CD4-positive, alpha-beta T cell treated with Interleukin-2 at 100 ng/mL for 4 hours (primary cell): ENCODE results near the gene CCNY.

Source experiments
- DNase-seq: peaks from one replicate; pipeline ENCODE4 v3.0.0-alpha.2; 2020; ENCODE audit warnings: low spot score

CCNY gene

DNA sequence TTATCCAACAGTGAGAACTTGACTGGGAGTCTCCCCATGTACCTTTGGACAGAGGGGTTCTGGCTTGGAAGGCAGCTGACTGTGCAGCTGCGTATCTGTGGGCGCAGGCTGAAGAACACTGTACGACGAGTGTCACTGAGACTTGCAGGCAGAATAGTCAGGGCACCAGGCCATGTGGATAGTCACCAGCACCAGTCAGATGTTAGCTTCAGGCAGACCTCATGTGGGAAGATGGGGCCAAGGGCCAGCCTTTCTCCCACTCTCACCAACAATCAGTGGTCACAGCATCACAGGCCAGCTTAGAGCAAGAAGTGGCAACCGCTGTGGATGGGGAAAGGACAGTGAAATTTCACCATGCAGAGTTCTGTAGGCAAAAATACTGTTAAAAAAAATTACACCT, 225.4 kb downstream of the CCNY start:
- no peak for DNase-seq

DNA sequence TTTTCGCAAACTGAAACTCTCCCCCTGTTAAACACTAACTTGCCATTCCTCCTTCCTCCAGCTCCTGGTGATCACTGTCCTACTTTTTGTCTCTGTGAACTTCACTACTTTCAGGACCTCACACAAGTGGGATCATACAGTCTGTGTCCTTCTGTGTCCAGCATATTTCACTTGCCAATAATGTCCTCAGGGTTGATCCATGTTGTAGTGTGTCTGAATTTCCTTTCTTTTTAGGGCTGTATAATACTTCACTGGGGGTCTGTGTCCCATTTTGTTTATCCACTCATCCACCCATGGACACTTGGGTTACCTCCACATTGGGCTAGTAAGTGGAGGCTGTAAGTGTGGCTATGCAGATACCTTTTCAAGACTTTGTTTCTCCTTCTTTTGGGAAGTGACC, 226.1 kb downstream of the CCNY start:
- no peak for DNase-seq

DNA sequence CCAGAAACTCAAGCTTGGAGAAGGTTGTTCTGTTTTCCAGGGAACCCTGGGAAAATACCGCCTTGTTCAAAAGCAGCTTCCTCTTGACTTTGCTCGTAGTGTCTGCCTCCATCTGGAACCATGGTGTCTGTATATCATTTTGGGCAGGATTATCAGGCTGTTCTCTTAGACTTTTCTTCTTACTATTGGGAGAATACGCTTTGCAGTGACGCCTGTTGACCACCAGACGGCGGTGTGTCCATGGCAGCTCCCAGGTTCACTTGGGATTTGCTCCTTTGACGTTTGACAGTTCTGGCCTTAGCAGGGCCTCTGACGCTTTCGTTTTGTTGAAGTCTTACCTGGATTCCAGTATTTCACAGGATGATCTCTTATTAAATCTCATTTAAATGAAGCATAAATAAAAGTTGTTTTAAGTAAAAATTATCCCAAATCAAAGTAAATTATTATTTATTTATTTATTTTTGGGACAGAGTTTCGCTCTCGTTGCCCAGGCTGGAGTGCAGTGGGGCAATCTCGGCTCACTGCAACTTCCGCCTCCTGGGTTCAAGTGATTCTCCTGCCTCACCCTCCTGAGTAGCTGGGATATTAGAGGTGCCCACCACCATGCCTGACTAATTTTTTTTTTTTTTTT, 227.1 kb downstream of the CCNY start:
- peak; percentile 45 for DNase-seq

DNA sequence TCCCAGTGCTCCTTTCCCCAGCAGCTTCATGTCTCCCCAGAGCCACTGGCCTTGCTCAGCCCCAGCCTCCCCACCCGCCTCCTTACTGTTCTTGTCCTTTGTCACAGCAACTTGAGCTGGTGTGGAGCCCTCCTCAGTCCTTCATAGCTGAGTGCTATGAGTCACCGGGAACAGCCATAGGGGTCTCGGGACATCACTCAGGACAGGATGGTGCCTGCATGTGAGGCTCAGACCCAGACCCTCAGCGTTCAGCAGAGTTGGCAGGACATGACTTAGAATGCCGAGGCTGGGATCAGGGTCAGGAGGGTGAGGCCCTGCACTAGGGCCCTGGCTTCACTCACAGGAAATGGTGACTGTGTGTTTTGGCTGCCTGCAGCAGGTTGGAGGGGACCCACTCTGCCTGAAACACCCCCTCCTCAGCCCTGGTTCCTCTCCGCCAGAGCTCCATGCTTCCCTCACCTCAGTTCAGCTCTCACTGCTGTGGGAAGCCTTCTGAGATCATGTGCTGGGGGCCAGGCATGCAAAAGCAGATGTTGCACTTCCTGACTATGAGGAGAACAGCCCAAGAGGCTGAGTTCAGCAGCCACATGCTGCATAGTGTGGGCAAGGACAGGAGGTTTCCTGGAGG, 228.1 kb downstream of the CCNY start:
- no peak for DNase-seq

DNA sequence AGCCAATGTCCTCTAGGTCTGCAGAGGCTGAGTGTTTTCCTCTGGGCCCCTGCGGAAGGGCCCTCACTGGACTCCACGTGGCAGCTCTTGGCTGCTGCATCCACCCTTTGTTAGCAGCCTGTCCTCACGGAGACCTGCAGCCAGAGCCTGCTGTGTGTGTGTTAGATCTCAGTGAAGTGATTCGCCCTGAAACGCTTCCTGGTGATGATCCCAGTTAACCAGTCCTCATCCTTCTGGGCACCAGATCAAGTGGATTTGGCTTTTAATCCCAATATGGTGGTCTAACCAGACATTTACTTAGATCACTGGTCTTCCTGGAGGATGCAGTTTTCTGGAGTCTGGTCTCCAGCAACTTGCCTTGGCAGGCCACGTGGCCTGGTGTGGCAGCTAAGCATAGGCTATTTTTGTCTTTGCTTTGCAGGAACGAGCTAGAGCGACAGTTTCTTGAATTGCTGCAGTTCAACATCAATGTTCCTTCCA, 229.3 kb downstream of the CCNY start:
- no peak for DNase-seq

DNA sequence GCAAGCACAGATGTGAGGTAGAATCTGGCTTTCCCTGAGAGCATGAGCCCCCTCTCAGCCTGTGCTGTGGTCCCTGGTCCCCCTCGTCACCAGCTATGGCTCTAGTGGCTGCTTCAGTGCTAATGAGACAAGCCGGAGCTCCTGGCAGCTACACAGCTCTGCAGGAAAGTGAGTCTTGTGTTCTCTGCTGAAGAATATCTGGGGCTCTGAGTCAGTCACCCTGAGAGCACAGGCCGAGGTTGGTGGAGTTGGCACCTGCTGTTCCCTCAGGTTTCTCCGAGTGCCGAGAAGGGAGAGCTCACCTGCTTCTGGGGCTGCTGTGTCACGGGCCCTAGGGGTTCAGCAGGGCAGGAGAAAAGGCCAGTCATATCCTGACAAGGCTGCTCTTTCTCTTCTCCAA, 231.6 kb downstream of the CCNY start:
- DNase-seq, result no peak

DNA sequence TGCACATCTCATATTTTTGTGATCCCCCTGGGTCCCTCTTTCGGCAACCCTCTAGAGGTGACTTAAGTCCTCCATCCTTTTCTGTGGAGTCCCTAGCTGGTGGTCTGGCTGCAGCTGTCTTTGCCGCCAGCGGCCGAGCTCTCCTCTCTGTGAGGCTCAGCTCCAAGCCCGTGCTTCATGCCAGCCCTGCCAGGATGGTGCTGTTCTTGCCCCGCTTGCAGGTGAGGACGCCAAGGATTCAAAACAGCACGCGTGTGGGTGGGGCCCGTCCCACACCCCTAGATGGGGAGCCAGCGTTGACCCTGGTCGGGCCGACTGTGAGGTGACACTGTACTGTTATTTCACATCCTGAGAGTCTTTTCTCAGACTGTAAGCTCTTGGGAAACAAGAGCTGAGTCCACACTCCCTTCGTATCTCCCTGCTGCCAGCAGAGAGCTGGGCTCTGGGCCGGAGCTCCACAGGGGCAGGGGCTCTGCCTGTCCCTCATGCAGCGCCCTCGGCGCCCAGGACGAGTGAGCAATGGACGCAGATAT, 232.2 kb downstream of the CCNY start:
- DNase-seq, result no peak

DNA sequence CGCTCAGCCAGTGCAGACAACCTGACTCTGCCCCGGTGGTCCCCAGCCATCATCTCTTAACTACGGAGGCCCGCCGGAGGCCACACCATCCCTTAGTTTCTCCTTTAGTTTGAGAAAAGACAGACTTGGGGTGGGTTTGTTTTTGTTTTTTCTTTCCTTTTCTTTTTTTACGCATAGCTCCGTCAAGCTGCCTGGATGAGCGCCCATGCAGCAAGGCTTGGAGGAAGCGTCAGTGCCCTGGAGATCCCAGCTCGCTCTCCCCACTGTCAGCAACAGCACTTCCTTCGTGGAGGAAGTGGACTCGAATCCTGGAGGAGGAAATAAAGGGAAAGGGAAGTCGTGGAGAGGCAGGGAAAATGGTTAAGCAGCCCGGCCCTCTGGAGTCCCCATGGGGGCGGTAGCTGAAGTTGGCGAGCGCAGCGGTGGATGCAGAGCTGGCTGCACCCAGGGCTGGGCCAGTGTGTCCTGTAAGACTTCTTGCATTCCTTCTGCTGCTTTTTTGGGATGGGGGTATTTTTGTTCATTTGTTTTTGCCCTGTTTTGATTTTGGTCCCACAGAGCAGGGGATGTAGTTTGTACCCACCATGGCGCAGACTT, 232.9 kb downstream of the CCNY start:
- DNase-seq, result no peak

DNA sequence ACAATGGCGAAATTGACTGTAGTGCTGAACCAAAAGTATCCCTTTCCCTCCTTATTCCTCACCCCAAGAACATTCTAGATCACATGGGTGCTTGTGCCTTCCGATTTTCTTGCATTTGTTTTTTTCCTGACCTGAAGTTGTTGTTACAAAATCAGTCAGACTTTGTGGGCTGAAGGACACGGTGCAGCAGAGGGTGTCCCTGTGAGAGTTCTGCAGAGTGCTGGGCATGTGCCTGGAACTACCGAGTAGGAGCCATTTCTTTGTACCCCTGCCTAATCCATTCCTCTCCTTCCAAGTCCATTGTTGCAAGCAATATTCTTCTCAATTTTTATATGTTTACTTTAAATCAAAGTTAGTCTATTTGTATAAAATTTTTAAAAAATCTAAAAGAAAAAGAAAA, 233.5 kb downstream of the CCNY start:
- no peak for DNase-seq

DNA sequence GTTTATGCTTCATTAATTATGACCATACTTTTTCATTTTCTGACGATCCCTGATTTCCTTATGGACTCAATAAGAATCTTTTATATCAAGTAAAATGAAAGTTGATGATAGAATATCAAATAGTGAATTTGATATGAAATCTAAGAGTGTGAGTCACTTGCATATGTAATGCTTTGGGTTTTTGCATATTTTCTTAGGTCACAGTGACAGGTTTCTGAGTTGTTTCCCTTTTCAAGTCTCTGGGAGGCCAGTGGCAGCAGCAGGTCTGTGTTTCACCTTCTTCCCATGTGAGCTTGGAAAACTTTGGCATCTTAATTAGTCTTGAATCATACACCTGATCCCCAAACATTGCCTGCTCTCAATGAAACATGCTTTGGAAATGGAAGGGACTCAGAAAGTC, 234.1 kb downstream of the CCNY start:
- no peak for DNase-seq

DNA sequence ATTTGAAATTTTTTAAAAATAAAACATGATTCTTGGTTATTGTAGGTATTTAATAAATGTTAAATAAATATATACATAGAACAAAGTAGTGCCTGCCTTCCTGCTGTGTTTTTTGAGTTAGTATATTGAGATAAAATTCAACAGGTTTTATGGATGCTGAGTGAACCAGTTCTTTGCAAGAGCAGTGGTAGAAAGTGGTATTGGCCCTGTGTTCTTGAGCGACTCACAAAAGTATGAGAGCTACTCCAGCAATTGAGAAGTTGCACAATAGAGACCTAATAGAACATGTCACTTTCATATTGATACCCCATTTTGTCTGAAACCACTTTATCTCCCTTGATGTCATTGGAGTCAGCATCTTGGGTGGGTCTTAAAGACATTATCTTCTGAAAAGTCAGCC, 236.3 kb downstream of the CCNY start:
- DNase-seq, result no peak

DNA sequence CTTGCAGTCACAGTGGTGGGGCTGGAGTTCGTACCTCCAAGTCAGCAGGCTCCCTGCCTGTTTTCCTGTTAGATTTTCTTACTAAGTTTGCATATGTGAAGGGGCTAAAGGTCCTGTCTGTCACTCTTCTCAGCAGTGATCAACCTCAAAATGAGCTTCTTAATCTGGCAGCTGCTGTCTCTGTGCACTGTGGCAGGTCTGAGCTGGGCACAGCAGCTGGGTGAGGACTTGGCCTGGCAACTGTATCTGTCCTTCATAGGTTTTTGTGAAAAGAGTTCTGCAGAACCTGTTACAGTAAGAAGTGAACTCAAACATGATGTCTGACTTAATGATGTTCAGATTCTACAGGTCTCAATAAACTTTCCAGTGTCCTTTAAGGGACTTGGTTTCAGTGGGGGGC, 237.5 kb downstream of the CCNY start:
- no peak for DNase-seq

DNA sequence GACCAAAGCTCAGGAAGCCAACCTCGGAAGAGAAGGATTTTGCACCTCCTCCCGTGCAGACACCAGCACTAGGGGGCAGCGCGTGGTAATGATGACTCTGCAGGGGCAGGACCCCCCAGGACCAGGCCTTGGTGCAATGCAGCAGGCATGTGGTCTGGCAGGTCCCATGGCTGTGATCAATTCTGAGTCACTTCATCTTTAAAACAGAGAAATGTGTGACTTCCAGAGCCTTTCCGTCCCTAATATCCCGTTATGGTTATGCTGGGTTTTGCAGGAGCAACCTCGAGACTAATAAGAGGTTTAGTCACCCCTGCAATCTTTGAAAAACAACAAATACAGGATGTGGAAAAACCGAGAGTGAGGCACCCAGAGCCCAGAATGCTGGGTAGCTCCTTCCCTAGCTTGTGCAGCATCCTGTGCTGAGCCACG, 238.6 kb downstream of the CCNY start:
- no peak for DNase-seq

DNA sequence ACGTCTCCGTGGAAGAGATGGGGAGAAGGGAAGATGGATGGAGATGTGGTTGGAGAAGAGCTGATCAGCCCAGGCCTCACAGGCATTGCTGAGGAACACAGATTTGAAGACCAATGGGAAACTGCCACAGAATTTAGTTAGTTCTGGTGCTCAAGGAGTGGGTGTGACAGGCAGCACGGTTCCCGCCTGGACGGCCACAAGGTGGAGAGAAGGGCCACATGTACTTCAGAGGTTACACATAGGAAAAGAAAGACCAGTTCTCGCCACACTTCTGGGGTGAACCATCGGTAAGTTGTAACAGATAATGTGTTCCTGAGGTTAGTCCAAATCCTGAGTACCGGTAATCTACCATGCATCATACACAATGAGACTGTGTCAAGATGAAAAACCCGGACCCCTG, 239.3 kb downstream of the CCNY start:
- no peak for DNase-seq

DNA sequence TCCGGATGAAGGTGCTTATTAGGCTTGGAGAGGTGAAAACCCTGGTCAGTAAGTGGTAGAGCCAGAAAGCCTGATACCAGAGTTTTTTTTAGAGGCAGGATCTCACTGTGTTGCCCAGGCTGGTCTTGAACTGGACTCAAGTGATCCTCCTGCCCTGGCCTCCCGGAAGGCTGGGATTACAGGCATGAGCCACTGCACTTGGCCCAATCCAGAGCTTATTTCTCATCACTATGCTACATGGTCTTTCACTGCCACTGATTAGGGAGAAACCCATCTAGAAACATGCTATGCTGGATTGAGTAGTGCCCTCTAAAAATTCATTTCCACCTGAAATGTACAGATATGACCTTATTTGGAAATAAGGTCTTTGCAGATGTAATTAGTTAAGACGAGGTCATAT, 240.4 kb downstream of the CCNY start:
- DNase-seq, result no peak

DNA sequence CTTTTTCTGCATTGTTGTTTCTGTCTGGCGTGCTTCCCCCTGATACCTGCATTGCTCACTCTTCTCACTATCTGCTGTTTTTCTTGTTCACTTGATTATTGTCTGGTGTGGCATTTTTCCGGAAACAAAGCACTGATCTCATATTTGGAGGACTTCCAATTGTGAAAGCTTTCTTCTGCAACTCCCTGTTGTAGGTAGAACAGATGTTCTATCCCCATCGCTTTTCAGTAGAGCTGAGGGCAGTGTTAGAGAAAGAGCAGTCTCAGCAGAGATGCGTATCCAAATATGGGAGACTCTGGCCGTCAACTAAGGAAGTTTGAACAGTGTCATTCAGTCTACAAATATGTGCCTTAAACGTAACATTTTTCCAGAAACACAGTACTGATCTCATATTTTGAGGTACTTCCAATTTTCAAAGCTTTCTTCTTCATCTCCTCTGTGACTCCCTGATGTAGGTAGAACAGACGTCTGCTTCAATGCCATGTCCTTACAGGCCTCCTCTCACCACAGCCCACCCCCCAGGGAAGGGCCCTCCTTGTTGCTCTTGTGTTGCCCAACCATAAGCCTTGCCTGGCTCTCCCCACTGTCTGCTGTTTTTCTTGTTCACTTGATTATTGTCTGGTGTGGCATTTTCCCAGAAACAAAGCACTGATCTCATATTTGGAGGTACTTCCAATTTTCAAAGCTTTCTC, 241.8 kb downstream of the CCNY start:
- no peak for DNase-seq

DNA sequence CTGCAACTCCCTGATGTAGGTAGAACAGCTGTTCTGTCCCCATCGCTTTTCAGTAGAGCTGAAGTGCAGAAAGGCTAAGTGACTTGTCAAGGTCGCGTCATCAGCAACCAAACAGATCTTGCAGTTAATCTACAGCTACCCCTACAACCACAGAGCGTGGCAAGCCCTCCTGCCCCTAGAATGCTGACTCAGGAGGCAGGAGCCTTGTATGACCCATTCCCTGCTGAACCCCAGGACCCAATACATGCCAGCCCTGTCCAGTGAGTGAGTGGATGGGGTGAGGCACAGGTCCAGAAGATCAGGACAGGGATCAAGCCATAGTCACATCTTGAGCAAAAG, 242.3 kb downstream of the CCNY start:
- no peak for DNase-seq

DNA sequence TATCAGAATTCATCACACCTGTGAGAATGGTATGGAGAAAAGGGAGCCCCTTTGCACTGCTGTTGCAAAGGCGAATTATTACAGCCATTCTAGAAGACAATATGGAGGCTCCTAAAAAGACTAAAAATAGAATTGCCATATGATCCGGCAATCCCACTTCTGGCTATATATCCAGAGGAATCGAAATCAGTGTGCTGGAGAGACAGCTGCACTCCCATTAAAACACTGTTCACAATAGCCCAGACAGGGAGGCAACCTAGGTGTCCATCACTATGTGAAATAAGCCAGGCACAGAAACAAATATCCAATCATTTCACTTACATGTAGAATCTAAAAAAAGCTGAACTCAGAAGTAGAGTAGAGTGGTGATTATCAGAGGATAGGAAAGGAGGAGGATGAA, 242.8 kb downstream of the CCNY start:
- DNase-seq, result no peak

DNA sequence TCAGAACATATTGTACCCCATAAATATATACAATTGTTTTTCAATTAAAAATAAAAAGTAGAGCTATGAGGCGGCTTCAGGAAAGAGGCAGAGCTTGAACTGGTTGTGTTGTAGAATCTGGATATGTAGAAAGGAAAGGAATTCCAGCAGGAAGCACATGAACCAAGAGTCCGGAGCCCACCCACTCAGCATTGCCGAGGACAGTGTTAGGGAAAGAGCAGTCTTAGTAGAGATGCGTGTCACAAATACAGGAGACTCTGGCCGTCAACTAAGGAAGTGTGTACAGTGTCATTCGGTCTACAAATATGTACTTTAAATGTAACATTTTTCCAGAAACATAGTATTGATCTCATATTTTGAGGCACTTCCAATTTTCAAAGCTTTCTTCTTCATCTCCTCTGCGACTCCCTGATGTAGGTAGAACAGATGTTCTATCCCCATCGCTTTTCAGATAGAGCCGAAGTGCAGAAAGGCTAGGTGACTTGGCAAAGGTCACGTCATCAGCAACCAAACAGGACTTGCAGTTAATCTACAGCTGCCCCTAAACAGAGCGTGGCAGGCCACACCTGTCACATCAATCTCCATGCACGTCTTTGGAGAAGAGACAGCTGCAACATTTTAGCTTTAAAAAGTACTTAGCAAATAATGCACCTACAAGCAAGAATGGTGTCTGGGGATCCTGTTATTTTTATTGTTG, 243.6 kb downstream of the CCNY start:
- DNase-seq, result no peak

DNA sequence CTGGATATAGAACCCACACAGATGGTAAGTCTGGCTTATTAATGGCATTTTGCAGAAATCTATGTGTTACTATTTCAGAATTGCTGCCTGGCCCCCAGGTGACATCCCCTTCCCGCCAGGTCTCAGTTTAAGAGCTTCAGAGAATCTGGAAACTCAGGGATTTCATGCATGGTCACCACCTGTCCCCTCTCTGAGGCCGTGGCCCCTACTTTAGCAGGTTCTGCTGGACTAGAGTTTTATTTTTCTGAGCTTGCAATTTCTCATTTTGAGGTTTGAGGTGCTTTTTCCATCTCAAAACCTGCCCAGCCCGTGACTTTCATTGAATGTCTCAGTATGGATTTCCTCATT, 244.1 kb downstream of the CCNY start:
- DNase-seq, result no peak

DNA sequence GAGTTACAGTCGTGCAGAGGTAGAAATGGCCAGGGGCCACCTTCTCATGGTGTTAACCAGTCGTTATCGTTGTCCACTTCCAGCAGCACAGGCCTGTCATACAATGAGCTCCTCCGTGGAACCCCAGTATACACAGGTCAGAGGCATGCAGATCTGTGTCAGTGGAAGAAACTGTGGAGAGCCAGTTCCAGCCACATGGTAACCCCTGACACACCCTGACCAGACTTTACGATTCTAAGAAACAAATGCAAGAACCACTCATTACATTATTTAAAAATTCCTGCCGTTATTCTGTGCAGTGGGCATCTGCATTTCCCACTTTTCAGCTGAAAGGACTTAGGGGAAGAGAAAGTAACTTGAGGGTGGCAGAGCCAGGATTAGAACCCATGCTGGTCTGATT, 245.3 kb downstream of the CCNY start:
- DNase-seq, result no peak

DNA sequence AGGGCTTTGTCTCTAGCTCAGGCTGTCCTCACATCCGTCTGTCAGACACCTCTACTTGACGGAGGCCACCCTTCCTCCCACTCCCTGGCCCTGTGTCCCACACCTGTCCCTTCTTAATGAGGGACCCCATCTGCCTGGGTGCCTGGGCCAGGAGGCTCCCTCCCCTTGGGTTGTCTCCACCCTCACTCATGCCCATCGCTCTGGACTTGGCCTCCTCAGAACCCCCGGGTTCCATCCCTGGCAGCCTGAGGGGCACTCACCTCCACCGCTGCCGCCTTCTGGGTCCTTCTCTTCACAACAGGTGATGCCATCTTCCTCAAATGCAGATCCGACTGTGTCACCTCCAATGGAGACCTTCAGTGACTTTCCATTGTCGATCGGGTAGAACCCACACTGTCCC, 248.6 kb downstream of the CCNY start:
- DNase-seq, result no peak

DNA sequence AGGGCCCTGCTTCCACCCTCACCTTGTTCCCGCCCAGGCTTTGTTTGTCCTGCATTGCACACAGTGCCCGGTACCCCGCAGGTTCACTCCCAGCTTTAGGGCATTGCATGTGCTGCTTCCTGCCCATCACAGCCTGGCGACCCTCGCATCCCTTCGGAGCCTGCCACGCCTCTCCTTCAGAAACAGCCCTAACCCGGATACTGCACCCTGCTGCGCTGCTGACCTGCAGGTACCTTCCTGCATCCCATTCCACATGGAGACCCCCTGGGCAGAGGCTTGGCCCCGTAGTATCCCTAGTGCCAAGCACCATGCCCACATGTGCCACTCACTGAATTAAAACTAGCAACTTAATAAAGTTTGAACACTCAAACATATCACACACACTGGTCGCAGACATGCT, 249.0 kb downstream of the CCNY start:
- DNase-seq, result no peak
